GM21526 (cell line): ENCODE measurements around the gene PAFAH1B2.
"Not testable (repeated sequence)": the region's sequence is repeated elsewhere in the genome, so short reads cannot be mapped to it uniquely, and the experiment has no call there.

Source experiments
- ATAC-seq: cut with Tn5 transposase; IDR thresholded peaks from one replicate; pipeline ENCODE4 v1.9.1; 2021; ENCODE audit warnings: moderate library complexity; ENCODE audit not compliant: unreplicated experiment, low FRiP score

Gene PAFAH1B2

DNA sequence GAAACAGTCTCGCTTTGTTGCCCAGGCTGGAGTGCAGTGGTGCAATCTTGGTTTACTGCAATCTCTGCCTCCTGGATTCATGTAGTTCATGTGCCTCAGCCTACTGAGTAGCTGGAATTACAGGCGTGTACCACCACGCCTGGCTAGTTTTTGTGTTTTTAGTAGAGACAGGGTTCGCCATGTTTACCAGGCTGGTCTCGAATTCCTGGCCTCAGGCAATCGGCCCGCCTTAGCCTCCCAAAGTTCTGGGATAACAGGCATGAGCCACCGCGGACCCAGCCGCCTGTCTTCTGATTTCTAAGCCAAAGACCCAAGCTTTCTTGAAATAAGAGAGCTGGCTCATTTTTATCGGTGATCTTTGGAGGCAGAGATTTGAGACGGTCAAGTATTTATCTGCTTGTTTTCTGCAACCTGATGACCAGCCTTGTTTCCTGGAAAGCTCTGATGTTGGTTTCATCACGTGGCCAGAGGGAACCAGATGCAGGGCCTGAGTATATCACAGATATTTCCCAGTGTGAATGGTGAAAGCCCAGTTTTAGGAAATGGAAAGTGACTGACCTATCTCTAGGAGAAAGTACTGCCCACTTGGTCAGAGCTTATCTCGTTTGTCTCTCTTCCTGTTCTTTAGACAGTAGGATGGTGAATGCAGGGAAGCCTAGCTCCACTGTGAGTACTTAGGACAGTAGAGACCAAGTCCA lies 28.8 kb downstream of the PAFAH1B2 start:
- ATAC-seq = no peak

DNA sequence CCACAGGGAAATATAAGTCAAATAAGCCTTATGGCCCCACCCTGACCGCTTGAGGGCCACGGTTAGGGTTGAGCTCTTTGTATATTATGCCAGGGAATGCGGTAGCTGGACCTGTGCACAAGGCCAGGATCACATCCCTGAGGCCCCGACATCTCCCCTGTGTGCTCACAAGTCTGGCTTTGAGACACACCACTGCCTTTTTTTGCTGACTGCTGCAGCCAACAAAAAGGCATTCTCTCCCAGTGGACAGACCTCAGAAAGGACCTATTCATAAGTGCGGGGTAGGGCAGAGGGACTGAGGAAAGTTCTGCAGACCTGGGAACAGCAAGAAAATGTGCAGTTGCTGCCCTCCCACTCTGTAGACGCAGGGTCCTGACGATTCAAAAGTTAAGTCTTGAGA lies 31.0 kb downstream of the PAFAH1B2 start:
- ATAC-seq = no peak

GRCh38 chr11:117175781-117176180 lies 31.7 kb downstream of the PAFAH1B2 start:
- ATAC-seq = no peak

- ATAC-seq = no peak
Measured at GRCh38 chr11:117176186-117176585, 32.1 kb downstream of the PAFAH1B2 start.

- ATAC-seq = no peak
Measured at GRCh38 chr11:117177534-117178209, 33.6 kb downstream of the PAFAH1B2 start.

- peak; percentile 92 for ATAC-seq
Measured at GRCh38 chr11:117178210-117179034, 34.3 kb downstream of the PAFAH1B2 start, which contains the start of gene SIDT2. Gene SIDT2 (plus strand): TSS chr11:117178743. CDS start chr11:117179264, 521 bp downstream.

GRCh38 chr11:117179048-117179999 lies 35.2 kb downstream of the PAFAH1B2 start:
- ATAC-seq = peak; percentile 13

DNA sequence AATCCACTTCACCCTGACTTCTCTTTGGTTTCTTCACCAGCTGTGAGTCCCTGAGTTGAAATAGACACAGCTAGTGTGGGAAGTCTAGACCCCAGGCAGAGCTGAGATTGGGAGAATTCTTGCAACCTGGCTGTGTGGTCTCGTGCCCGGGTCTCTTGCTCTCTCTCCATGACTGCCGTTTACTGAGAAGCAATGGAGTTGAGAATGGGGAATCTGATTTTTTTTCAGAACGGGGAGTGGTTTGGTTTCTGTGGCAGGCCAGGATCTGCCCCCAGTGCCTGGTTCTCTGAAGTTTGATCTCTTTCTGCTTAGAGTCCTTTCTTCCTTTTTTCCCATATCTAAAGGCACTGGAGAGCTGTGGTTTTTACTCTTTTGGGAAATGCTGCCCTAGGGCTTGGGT lies 35.9 kb downstream of the PAFAH1B2 start:
- no peak for ATAC-seq

DNA sequence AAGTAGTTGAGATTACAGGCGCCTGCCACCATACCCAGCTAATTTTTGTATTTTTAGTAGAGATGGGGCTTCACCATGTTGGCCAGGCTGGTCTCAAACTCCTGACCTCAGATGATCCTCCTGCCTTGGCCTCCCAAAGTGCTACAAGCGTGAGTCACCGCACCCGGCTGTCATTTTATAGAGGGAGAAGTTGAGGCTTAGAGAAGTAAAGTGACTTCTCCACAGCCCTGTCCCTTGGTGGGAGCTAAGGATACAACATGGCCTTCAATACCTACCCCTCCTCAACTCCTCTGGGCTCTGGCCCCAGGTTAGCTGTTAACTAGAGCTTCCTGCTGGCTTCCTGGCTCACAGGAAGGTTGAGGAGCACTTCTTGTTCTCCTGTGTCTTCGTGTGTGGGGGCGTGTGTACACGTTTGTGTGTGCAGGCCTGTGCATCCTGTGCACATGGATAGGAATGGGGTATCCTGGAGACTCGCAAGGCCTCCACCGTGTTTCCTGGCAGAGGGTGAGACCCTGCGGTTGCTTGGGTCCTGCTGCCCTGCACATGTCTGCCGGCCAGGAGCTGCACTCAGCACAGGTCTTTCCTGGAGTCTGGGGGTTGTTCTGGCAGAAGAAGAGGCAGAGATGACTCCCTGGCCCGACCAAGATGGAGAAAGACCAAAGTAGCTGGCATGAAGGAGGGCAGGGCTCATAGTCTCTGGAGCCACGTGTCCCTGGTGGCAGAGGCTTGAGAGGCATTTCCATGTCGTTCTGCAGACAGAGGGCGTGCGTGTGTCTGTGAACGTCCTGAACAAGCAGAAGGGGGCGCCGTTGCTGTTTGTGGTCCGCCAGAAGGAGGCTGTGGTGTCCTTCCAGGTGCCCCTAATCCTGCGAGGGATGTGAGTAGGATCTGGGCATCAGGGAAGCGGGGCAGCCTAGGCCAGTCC lies 36.8 kb downstream of the PAFAH1B2 start:
- ATAC-seq = no peak

DNA sequence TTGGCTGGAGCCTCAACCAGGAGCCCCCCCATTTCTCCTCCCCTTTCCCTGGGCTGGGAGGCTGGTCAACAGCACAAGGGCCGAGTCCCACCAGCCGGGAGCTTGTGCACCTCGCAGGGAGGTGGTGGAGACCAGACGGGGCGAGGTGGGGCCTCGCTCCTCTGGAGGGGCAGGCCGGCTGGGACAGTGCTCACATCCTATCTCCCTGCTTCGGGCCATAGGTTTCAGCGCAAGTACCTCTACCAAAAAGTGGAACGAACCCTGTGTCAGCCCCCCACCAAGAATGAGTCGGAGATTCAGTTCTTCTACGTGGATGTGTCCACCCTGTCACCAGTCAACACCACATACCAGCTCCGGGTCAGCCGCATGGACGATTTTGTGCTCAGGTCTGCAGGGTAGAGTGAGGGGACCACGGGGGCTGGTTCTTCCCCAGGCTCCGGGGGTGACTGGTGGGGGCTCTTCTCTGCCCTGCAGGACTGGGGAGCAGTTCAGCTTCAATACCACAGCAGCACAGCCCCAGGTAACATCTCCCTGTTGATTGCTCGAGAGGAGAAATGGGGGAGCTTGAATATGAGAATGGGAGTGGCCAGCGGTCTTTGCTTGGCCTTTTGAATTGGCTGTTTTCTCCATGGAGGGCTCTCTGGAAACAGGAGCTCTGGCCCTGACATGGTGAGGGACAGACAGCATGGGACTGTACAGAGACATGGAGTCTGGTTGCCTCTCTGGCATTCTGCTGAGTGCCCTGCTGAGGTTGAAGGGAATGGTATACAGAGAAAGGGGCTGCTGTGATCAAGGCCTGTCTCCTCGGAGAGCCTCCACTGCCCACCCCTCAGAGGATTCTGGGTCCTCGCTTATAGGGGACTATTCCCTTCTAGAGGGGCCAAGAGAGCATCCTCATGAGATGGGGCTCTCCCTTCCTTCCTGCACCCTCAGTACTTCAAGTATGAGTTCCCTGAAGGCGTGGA lies 37.8 kb downstream of the PAFAH1B2 start:
- ATAC-seq = no peak

GRCh38 chr11:117182551-117182935 lies 38.5 kb downstream of the PAFAH1B2 start:
- ATAC-seq = no peak

DNA sequence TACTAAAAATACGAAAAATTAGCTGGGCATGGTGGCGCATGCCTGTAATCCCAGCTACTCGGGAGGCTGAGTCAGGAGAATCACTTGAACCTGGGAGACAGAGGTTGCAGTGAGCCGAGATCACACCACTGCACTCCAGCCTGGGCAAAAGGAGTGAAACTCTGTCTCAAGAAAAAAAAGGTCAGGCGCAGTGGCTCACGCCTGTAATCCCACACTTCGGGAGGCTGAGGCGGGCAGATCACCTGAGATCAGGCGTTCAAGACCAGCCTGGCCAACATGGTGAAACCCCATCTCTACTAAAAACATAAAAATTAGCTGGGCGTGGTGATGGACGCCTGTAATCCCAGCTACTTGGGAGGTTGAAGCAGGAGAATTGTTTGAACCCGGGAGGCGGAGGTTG lies 39.1 kb downstream of the PAFAH1B2 start:
- ATAC-seq = not testable (repeated sequence)

- no peak for ATAC-seq
Measured at GRCh38 chr11:117183724-117184349, 39.8 kb downstream of the PAFAH1B2 start.

GRCh38 chr11:117185736-117186430 lies 41.8 kb downstream of the PAFAH1B2 start:
- ATAC-seq = no peak

DNA sequence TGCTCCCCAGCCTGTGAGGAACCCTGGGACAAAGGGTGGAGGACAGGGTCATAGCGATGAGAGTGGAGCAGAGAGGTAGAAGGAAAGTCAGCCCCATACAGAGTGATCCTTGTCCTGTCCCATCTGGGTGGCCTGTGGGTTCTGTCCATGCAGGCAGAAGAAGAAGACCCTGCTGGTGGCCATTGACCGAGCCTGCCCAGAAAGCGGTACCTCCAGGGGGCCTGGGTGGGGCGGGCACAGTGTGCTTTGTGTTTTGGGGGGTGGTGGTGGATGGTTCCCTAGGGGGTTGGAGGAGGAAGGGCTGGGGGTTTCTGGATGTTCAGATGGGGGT lies 42.3 kb downstream of the PAFAH1B2 start:
- ATAC-seq = no peak

DNA sequence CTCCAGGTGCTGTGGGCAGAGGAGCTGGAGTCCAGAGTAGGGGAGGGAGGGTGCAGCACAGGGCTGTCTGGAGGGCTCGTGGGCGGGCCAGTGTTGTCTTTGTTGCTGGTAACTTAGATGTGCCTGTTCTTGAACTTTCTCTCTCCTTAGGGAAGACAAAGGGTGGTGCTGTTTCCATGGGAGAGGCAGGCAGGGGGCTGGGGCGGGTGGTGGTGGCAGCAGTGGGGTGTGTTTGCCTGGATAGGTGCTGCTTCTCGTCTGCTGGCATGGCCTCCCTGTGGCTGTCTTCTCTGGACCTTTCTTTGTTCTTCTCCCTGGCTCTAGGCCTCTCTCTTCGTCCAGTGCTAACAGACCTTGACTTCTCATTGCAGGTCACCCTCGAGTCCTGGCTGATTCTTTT lies 42.9 kb downstream of the PAFAH1B2 start:
- ATAC-seq = no peak

- no peak for ATAC-seq
Measured at GRCh38 chr11:117187428-117187798, 43.3 kb downstream of the PAFAH1B2 start.
